ENCODE measurements around the gene SMIM14.
"Not testable (repeated sequence)": the region's sequence is repeated elsewhere in the genome, so short reads cannot be mapped to it uniquely, and the experiment has no call there.

SMIM14 gene

DNA sequence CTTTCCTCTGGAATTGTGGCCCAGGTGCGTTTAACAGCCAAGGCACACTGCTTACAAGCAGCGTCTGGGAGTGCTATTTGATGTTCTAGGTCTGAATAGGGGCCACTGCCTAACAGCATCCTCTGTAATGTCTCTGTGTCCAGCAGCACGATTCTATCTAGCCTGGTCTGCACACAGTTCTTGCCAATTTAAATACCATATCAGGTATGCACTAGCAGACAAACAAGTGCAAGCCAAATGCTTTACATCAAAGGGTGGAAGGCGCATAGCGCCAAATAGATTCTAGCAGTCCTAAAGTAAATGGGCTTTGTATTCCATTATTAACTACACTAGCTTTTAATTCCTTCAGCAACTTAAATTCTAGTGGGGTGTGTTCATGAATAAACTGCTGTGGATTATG is 95.6 kb downstream of the SMIM14 start:
- Mint-ChIP-seq H3K36me3 (ENCODE audit: low read depth) (peaks cover 15% of the 10 kb centered on the region), H3K4me1 (peaks cover 51% of the 10 kb centered on the region)
- no peak for TF ChIP-seq CTCF (IDR thresholded peaks at IDR 0.05; ENCODE audit: unreplicated experiment in 3 of 3)

GRCh38 chr4:39542611-39543012 is 96.1 kb downstream of the SMIM14 start:
- Mint-ChIP-seq H3K9me3 (no peaks in the 10 kb centered on the region), H3K36me3 (ENCODE audit: low read depth) (peaks cover 15% of the 10 kb centered on the region), H3K27ac (peak overlapping the region; percentile 70 to 84 (median 76)), H3K27me3 (ENCODE audit: low read depth) (no peaks in the 10 kb centered on the region), H3K4me1 (peaks cover 51% of the 10 kb centered on the region), H3K4me3 (no peak overlapping the region)
- TF ChIP-seq CTCF (IDR thresholded peaks at IDR 0.05; ENCODE audit: unreplicated experiment in 3 of 3): no peak

More for the DNA sequence above, 95.6 kb downstream of the SMIM14 start:
- no peak overlapping the region for H3K4me3 Mint-ChIP-seq
- no peaks in the 10 kb centered on the region for H3K27me3 Mint-ChIP-seq (ENCODE audit: low read depth)
- peak overlapping the region; percentile 70 to 84 (median 76) for H3K27ac Mint-ChIP-seq
- no peaks in the 10 kb centered on the region for H3K9me3 Mint-ChIP-seq

DNA sequence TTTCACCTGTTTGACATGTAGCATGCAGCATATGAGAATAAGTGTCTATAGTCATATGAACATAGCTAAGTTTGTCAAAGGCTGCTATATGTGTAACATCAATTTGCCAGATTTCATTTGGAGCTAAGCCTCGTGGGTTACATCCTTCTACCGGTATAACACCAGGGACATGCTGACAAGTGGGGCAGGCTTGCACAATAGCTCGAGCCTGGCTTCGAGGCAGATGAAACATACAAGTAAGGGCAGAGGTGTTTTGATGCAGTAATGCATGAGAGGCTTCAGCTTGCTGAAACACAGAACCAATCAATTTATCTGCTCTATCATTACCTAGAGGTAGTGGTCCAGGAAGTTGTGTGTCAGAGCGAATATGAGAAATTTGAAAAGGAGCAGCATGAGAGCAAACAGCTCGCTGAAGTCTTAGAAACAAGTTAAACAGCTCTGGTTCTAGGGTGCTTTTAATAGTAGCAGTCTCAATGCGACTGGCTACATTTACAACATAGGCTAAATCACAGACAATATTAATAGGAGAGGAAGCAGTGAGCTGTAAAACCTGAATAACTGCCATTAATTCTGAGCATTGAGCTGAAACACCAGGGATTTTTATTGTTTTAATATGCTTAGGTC is 96.6 kb downstream of the SMIM14 start:
- Mint-ChIP-seq H3K9me3 (no peaks in the 10 kb centered on the region), H3K27me3 (ENCODE audit: low read depth) (no peaks in the 10 kb centered on the region), H3K36me3 (ENCODE audit: low read depth) (peaks cover 16% of the 10 kb centered on the region), H3K27ac (peak overlapping the region; percentile 70 to 84 (median 76)), H3K4me3 (no peak overlapping the region), H3K4me1 (peaks cover 50% of the 10 kb centered on the region)
- TF ChIP-seq CTCF (IDR thresholded peaks at IDR 0.05; ENCODE audit: unreplicated experiment in 3 of 3): no peak

GRCh38 chr4:39539089-39539611 is 99.5 kb downstream of the SMIM14 start:
- no peak overlapping the region for H3K4me3 Mint-ChIP-seq
- H3K9me3 Mint-ChIP-seq: no peaks in the 10 kb centered on the region
- TF ChIP-seq CTCF (IDR thresholded peaks at IDR 0.05; ENCODE audit: unreplicated experiment in 3 of 3): no peak
- peaks cover 40% of the 10 kb centered on the region for H3K36me3 Mint-ChIP-seq (ENCODE audit: low read depth)
- H3K27ac Mint-ChIP-seq: peak overlapping the region; percentile 70 to 92 (median 84)
- peaks cover 41% of the 10 kb centered on the region for H3K4me1 Mint-ChIP-seq
- no peaks in the 10 kb centered on the region for H3K27me3 Mint-ChIP-seq (ENCODE audit: low read depth)

DNA sequence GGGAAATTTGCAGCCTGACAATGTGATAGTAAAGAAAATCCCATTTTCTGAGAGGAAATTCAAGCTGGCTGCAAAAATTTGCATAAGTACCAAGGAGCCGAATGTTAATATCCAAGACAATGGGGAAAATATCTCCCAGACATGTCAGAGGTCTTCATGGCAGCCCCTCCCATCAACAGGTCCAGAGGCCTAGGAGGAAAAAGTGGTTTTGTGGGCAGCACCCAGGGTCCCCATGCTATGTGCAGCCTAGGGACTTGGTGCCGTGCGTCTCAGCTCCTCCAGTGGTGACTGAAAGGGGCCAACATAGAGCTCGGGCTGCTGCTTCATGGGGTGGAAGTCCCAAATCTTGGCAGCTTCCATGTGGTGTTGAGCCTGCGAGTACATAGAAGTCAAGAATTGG is 105.1 kb downstream of the SMIM14 start:
- peaks cover 31% of the 10 kb centered on the region for H3K9me3 Mint-ChIP-seq
- H3K27me3 Mint-ChIP-seq (ENCODE audit: low read depth): no peaks in the 10 kb centered on the region
- TF ChIP-seq CTCF (IDR thresholded peaks at IDR 0.05; ENCODE audit: unreplicated experiment in 3 of 3): no peak
- H3K36me3 Mint-ChIP-seq (ENCODE audit: low read depth): peaks cover 74% of the 10 kb centered on the region
- no peaks in the 10 kb centered on the region for H3K4me1 Mint-ChIP-seq
- H3K27ac Mint-ChIP-seq: no peak overlapping the region
- H3K4me3 Mint-ChIP-seq: no peak overlapping the region

GRCh38 chr4:39532237-39532636 is 106.4 kb downstream of the SMIM14 start:
- H3K27me3 Mint-ChIP-seq (ENCODE audit: low read depth); H3K27ac Mint-ChIP-seq; H3K4me1 Mint-ChIP-seq: not testable (repeated sequence)
- peaks cover 34% of the 10 kb centered on the region for H3K9me3 Mint-ChIP-seq
- H3K36me3 Mint-ChIP-seq (ENCODE audit: low read depth): peaks cover 81% of the 10 kb centered on the region
- peak overlapping the region in 1 of 3 experiments; percentile 11 for H3K4me3 Mint-ChIP-seq

Measured in nephron (organoid).